GM21367 (cell line): ENCODE data around the gene F7.

Source experiments
- ATAC-seq: cut with Tn5 transposase; IDR thresholded peaks from one replicate; pipeline ENCODE4 v1.9.1; 2021; ENCODE audit not compliant: unreplicated experiment

F7 gene

GRCh38 chr13:113116206-113116800 lies 10.7 kb downstream of the F7 start:
- ATAC-seq: no peak

- ATAC-seq: no peak
Measured at GRCh38 chr13:113116871-113117271, 11.3 kb downstream of the F7 start.

- ATAC-seq: no peak
Measured at GRCh38 chr13:113117335-113117872, 11.8 kb downstream of the F7 start.

GRCh38 chr13:113117911-113118260 lies 12.3 kb downstream of the F7 start:
- ATAC-seq: no peak

GRCh38 chr13:113118261-113119021 lies 12.8 kb downstream of the F7 start:
- no peak for ATAC-seq

- ATAC-seq: no peak
Measured at GRCh38 chr13:113119166-113119821, 13.7 kb downstream of the F7 start.

- no peak for ATAC-seq
Measured at GRCh38 chr13:113119822-113120189, 14.2 kb downstream of the F7 start.

- ATAC-seq: no peak
Measured at GRCh38 chr13:113120300-113121182, 14.9 kb downstream of the F7 start.

- ATAC-seq: no peak
Measured at GRCh38 chr13:113121183-113121927, 15.8 kb downstream of the F7 start.

- no peak for ATAC-seq
Measured at GRCh38 chr13:113121928-113122471, 16.4 kb downstream of the F7 start.

GRCh38 chr13:113122550-113123225 lies 17.1 kb downstream of the F7 start, which contains the start of gene F10:
Gene F10 (plus strand): TSS chr13:113122799. CDS start chr13:113122856, 57 bp downstream.
- ATAC-seq: no peak

GRCh38 chr13:113123226-113124201 lies 17.9 kb downstream of the F7 start:
- no peak for ATAC-seq

GRCh38 chr13:113124211-113124970 lies 18.8 kb downstream of the F7 start:
- no peak for ATAC-seq

GRCh38 chr13:113125506-113126264 lies 20.1 kb downstream of the F7 start:
- ATAC-seq: no peak

- no peak for ATAC-seq
Measured at GRCh38 chr13:113126265-113127150, 20.9 kb downstream of the F7 start.

- no peak for ATAC-seq
Measured at GRCh38 chr13:113129480-113129879, 23.9 kb downstream of the F7 start.
